CD4-positive, alpha-beta T cell treated with Interleukin-21 for 1 hour (primary cell): ENCODE data around the gene RET.
A peak's percentile ranks its signal among the peaks of the same experiment; 100 is the strongest.

Experiments used
- DNase-seq: peaks from one replicate; pipeline ENCODE4 v3.0.0-alpha.2; 2020

RET gene

DNA sequence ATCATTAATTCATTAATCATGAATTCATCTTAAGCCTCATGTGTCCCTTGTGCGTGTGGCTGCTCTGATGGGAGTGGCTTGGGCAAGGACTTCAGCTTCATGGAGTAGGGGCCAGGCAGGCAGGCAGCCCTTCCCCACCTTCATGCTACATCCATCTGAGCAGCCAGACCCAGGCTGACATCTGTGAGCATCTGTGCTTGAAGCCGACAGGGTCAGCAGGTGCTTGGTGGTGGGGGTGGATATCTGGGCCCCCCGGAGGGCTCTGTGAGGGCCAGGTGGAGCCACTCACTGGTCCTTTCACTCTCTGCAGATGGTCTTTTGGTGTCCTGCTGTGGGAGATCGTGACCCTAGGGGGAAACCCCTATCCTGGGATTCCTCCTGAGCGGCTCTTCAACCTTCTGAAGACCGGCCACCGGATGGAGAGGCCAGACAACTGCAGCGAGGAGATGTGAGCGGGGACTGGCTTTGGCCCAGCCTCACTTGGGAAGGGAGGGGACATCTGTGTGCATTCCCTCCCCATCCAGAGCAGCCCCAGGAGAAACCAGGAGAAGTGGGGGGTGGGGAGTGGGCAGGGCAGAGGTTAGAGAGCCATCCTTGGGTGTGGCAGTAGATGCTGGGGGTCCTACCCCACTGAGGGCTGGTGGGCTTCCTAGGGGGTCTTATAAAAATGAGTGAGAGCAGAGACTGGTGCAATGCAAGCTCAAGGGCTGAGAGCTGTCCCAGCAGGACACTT lies 46.7 kb downstream of the RET start:
- no peak for DNase-seq

DNA sequence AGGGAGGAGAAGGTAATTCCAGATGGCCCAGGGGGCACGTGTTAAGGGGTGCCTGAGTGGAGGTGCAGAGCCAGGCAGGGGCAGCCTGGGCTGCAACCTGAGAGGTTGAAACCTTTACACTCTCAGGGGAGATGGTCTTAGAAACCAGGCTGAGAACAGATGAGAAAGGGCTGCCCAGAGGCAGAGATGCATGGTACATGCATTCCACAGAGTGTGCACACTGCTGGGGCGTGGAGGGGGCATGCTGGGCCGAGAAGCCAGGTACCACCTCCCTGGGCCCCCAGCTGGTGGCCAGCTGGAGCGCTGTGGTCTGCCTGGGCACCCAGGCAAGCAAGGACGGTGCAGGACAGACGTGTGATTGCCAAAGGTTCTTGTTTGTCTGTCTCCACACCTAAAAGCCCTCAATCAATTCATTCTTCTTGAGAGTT lies 47.2 kb downstream of the RET start:
- no peak for DNase-seq

DNA sequence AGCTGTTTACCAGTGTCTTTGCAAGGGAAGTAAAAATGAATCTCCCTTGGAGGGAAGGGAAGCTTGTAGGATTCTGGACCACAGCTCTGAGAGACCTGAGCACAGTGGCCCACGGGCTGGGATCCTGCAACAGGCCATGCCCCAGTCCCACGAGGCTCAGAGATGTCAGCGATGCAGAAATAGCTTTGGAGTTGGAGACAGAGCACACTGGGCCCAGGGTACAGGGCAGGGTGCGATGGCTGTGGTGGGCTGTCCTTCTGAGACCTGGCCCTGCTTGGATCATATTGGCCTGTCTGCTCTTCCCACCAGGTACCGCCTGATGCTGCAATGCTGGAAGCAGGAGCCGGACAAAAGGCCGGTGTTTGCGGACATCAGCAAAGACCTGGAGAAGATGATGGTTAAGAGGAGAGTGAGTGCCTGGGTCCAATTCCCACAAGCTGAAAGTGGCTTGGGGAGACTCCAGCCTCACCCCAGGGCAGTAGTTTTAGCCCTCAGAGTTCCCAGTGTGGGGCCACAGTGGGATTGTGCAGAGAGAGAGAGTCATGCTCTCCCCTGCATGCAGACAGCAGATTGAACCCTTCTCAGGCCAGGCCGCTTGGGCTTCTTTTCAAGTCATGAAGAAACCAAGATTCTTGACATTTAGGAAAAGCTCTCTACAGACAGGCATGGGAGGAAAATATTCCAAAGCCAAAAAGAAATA lies 47.9 kb downstream of the RET start:
- DNase-seq, result no peak

DNA sequence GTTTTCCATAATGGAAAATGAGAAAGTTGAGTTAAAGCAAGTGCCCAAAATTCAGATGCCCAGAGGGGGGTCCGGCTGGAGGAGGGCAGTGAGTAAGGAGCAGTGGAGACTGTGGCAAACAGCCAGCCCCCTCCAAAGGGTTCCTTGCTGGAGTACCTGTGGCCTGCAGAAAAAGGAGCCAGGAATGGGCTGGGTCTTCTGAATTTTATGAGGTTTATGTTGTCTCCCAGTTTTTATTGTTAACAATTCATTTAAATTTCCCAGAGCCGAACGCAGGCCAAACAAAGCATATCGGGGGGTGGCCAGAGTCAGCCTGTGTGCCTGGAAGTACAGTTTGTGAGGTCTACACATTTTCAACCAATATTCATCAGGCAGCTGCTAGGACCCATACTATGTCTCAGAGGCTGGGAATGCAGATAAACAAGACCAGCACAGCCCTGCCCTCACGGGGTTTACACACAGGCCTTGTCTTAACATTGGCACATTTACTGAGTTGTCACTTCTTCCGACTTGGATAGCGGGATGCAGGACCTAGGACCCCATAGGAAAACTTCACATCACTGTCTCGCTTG lies 48.5 kb downstream of the RET start:
- DNase-seq, result no peak

DNA sequence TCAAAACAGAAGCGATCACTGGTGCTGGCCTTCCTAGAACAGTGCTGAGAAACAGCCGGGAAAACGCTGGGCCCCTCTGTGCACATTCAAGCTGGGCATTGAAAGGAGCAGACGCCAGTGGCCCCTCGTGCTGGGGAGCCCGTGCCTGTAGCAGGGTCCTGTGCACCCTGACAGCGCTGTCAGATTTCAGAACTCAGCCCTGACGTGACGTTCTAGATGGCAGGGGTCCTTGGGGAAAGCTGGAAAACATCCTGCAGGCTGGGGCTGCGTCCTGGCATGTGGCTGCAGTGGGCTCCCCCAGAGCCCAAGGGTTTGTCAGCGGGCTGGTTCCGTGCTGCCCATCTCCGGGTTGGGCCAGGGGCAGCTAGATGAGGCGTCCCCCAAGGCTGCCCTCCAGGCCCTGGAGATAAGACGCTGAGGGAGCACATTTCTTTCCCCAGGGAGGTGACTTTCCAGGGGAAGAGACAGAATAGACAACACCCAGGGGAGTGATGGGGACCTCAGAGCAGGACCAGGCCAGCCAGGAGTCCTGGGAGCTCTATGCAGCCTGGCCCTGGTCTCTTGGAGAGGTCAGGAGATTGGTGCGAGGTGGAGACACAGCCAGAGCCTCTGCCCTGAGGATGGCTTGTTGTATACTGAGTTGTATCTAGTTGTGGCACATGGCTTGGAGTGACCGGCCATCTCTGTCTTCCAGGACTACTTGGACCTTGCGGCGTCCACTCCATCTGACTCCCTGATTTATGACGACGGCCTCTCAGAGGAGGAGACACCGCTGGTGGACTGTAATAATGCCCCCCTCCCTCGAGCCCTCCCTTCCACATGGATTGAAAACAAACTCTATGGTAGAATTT lies 49.2 kb downstream of the RET start:
- no peak for DNase-seq

DNA sequence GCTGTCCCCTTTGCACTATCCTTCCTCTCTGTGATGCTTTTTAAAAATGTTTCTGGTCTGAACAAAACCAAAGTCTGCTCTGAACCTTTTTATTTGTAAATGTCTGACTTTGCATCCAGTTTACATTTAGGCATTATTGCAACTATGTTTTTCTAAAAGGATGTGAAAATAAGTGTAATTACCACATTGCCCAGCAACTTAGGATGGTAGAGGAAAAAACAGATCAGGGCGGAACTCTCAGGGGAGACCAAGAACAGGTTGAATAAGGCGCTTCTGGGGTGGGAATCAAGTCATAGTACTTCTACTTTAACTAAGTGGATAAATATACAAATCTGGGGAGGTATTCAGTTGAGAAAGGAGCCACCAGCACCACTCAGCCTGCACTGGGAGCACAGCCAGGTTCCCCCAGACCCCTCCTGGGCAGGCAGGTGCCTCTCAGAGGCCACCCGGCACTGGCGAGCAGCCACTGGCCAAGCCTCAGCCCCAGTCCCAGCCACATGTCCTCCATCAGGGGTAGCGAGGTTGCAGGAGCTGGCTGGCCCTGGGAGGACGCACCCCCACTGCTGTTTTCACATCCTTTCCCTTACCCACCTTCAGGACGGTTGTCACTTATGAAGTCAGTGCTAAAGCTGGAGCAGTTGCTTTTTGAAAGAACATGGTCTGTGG lies 50.0 kb downstream of the RET start:
- no peak for DNase-seq

DNA sequence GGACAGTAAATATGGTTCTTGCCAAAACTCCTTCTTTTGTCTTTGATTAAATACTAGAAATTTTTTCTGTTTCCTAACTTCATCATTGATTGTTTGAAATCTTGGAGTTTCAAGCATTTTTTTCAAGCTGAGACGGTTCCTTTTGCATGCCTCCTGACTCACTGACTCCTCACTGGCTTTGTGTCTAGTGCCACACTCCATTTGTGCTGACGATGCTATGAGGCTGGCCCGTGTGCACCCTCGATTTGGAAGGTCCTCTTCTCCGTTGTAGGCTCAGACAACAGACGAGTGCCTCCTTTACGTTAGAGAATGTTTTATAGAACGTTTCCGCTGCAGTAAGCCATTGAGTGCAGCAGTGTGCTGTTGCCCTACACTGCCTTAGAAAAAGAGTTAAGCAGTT lies 50.6 kb downstream of the RET start:
- DNase-seq, result no peak

DNA sequence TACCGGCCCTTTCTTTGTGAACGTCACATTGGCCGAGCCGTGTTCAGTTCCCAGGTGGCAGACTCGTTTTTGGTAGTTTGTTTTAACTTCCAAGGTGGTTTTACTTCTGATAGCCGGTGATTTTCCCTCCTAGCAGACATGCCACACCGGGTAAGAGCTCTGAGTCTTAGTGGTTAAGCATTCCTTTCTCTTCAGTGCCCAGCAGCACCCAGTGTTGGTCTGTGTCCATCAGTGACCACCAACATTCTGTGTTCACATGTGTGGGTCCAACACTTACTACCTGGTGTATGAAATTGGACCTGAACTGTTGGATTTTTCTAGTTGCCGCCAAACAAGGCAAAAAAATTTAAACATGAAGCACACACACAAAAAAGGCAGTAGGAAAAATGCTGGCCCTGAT lies 51.5 kb downstream of the RET start:
- no peak for DNase-seq

DNA sequence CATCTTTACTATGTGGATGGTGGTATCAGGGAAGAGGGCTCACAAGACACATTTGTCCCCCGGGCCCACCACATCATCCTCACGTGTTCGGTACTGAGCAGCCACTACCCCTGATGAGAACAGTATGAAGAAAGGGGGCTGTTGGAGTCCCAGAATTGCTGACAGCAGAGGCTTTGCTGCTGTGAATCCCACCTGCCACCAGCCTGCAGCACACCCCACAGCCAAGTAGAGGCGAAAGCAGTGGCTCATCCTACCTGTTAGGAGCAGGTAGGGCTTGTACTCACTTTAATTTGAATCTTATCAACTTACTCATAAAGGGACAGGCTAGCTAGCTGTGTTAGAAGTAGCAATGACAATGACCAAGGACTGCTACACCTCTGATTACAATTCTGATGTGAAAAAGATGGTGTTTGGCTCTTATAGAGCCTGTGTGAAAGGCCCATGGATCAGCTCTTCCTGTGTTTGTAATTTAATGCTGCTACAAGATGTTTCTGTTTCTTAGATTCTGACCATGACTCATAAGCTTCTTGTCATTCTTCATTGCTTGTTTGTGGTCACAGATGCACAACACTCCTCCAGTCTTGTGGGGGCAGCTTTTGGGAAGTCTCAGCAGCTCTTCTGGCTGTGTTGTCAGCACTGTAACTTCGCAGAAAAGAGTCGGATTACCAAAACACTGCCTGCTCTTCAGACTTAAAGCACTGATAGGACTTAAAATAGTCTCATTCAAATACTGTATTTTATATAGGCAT lies 52.3 kb downstream of the RET start:
- peak; percentile 52 for DNase-seq

DNA sequence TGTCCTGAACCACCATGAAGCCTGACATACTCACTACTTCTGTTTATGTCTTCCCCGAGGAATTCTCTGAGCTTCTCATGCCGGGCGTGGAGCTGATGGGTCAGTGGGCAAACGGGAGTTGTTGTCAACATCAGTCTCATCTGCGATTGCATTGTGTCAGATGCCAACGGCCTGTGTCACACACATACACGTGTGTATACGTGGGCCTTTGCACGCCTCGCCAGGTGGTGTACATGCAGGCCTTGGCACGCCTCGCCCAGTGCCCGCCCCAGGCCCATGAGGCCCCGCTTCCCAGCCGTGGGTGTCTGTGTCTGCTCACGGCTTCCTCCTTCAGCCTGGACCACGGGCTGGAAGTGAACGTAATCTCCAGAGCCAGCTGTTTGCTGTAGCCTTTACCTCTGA lies 53.9 kb downstream of the RET start:
- DNase-seq, result no peak

DNA sequence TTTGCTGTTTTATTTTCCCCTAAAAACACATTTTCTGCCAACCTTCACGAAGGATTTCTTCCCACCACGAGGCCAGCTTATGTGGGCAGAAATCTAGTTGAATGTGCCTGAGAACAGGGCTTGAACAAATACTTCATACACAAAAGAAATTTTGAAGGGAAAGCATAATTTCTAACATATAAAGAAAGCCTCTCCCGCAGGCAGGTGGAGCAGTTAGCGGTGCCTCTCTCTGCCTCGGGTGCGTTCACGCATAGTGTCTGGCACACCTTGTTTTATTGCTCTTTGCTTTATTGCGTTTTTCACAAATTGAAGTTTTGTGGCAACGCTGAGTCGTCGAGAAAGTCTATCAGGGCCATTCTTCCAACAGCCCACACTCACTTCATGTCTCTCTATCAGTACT lies 54.4 kb downstream of the RET start:
- DNase-seq, result no peak

DNA sequence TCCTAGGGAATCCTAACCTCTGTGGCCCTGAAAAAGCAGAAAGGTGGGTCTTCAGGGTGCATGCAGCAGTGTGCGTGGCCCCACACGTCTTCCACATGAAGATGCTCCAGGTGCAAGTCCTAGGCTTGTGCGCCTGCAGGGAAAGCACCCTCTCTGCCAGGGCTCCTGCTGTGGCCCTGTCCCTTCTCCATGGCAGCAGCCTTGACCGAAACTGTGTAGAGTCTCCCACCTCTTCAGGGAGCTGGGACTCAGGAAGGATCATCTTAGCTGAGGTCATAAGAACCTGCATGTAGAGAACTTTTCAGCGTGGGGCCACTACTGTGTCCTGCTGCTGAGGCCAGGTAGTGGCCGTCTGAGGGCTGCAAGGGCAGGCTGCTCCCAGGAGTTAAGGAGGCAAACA lies 55.0 kb downstream of the RET start:
- no peak for DNase-seq

DNA sequence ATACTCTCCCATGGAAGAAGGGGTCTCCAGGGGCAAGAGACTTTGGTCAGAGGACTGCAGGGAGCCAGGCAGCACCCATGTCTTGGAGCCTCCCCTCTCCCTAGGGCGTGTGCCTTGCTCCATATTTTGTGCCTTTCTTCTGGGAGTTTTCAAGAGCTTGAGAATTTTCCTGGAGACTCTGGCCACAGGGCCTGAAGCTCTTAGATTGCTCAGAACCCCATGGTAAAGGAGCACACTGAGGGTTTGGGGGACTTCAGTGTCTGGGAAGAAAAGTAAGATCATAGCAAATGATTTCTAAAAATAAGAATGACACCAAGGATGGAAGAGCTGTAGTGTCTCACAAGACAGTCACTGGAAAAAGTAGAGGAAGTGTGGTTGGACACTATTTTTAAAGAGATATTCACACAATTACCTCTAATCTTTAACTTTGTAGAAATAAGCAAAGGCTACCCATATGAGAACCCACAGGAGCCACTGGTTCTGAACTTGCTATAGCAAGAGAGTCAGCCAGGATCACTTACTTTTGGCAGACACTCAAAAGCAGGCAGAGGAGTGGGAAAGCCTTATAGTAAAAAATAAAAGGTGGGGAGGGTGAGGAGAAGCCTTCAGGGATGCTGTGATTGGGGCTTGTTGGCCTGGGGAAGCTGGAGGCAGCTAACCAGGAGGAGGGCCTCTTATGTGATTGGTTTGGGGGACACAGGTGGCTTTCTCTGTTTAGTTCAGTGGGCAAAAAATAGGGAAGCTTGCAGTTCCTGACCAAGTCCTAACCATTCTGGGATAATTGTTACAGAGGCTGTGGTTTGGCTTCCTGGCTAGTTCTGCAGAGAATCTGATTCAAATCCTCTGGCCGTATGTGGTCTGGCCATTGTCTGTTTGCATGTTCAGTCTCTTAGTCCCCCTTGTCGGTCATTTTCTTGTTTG lies 56.3 kb downstream of the RET start:
- DNase-seq, result no peak

DNA sequence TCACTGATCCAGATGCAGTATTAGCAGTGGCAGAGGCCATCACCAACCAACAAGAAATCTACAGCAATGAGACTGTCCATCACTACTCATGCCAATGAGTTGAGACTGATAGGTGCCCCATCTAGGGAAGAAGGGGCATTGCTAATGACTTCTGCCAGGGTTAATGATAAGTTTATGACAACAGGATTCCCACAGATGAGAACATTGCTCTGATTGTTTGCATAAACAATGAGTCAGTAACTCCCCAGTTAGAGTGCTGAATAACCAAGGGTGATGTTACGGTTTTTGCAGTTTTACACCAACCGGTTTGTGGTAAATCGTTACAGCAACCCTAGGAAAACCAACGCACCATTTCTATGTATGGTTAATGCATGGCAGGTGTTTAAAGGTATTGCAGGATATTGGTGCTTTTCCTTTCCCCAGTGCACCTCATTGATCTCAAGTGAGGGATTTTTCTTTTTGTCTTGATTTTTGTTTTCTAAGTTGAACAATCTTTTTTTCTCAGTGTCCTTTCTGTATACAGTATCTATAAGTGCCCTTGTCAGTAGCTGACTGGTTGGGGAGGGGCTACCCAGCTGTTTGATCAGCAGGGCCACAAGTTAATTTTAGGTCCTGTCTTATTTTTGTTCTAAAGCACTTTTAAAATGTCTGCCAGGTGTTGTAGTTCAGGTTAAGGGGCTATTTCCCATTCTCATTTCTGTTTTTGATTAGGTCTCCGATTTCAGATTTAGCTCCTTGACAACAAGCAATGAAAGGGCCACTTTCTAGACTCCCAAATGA lies 57.4 kb downstream of the RET start:
- DNase-seq, result no peak

DNA sequence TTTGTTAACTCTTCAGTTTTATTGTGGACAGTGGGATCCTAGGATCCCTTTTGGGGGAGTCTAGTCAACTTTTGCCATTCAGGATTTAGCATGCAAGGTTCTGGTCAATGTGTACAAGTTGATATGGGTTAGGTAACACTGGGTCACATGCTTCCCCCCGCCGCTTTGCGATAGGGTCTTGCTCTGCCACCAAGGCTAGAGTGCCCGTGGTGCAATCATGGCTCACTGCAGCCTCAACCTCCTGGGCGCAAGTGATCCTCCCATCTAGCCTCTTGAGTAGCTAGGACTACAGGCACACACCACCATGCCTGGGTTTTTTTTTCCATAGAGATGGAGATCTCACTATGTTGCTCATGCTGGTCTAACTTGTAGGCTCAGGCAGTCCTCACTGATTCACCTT lies 58.2 kb downstream of the RET start:
- no peak for DNase-seq

DNA sequence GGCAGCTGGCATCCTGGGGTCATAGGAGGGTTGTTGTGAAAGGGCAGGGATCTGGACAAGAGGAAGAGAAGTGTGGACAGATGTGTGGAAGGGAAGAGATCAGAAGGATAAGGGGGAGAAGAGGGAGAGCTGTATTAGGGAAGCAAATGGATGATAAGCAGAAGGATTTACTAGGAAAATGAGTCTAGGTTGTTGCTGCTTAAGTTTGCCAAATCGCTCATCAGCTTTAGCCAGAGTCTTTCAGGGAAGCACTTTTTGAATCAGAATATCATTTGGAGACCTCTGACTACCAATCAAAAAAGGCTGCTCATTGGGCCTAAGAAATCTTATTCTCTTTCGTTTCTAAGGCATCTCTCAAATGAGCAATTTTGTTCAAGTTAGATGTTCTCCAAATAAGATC lies 58.8 kb downstream of the RET start:
- DNase-seq, result no peak

DNA sequence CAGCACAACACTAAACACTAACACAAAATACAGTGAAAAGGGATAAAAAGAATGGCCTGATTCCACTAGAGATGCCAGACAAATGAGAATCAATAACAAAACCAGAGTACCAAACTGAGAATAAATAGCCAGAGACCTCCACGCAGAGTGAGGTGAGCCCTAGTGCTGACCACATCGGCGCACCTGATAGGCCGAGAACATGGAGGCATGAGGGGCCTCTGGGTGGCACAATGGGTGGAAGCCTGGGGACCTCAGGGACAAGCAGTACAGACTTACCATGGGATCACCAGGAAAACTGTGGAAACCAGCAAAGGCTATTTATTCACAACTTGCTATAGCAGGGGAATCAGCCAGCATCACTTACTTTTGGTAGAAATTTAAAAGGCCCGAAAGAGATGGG lies 59.6 kb downstream of the RET start:
- no peak for DNase-seq

DNA sequence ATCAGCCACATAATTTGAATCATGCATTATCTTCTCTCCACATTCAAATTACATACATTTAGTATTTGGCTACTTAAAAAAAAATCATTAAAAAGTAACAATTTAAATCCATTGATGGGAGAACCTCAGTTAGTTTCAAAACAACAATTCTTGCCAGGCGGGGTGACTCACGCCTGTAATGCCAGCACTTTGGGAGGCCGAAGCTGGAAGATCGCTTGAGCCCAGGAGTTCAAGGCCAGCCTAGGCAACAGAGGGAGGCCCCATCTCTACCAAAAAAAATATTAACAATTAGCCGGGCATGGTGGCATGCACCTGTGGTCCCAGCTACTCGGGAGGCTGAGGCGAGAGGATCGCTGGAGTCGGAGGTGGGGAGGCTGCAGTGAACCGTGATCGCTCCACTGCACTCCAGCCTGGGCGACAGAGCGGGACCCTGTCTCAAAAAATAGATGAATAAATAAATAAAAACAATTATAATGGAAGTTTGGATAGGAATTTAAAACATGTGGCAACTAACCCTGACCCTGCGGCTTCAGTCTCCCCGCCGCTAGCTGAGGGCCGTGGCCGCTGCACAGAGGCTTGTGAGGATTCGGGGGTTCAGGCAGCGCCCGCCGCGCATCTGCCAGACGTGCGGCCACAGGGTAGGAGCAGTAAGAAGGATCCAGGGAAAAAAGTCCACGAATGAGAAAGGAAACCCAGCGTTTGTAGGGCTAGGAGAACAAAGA lies 60.3 kb downstream of the RET start:
- DNase-seq, result no peak

DNA sequence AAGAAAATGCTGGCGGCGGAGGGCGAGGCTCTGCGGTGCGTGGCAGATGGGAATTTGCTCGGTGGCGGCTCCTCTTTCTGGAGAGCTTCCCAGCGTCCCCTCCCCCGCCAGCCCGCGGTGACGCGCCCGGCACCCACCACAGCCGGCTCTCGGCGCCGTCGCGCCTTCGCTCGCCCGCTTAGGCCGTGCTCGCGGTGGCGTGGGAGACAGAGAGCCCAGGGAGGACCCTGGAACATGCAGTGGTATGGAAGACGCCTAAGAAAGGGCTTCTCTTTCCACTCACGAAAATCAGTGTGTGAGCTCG lies 60.8 kb downstream of the RET start:
- peak; percentile 45 for DNase-seq
